T follicular helper cell (primary cell): ENCODE measurements around the gene PRX.
"Not testable (repeated sequence)": the region's sequence is repeated elsewhere in the genome, so short reads cannot be mapped to it uniquely, and the experiment has no call there.

ENCODE experiments used
- DNase-seq: peaks from one replicate; pipeline ENCODE4 v3.0.0-alpha.2; 2020; ENCODE audit warnings: low read depth
- total RNA-seq, 2 experiments: gene quantifications; one replicate each; lab custom pipeline; 2026; lab: John Stamatoyannopoulos, UW

The PRX gene, protein sequence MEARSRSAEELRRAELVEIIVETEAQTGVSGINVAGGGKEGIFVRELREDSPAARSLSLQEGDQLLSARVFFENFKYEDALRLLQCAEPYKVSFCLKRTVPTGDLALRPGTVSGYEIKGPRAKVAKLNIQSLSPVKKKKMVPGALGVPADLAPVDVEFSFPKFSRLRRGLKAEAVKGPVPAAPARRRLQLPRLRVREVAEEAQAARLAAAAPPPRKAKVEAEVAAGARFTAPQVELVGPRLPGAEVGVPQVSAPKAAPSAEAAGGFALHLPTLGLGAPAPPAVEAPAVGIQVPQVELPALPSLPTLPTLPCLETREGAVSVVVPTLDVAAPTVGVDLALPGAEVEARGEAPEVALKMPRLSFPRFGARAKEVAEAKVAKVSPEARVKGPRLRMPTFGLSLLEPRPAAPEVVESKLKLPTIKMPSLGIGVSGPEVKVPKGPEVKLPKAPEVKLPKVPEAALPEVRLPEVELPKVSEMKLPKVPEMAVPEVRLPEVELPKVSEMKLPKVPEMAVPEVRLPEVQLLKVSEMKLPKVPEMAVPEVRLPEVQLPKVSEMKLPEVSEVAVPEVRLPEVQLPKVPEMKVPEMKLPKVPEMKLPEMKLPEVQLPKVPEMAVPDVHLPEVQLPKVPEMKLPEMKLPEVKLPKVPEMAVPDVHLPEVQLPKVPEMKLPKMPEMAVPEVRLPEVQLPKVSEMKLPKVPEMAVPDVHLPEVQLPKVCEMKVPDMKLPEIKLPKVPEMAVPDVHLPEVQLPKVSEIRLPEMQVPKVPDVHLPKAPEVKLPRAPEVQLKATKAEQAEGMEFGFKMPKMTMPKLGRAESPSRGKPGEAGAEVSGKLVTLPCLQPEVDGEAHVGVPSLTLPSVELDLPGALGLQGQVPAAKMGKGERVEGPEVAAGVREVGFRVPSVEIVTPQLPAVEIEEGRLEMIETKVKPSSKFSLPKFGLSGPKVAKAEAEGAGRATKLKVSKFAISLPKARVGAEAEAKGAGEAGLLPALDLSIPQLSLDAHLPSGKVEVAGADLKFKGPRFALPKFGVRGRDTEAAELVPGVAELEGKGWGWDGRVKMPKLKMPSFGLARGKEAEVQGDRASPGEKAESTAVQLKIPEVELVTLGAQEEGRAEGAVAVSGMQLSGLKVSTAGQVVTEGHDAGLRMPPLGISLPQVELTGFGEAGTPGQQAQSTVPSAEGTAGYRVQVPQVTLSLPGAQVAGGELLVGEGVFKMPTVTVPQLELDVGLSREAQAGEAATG (N-terminal part only)
- 2.0 to 10.7 reads per million in 2 experiments for total RNA-seq

DNA sequence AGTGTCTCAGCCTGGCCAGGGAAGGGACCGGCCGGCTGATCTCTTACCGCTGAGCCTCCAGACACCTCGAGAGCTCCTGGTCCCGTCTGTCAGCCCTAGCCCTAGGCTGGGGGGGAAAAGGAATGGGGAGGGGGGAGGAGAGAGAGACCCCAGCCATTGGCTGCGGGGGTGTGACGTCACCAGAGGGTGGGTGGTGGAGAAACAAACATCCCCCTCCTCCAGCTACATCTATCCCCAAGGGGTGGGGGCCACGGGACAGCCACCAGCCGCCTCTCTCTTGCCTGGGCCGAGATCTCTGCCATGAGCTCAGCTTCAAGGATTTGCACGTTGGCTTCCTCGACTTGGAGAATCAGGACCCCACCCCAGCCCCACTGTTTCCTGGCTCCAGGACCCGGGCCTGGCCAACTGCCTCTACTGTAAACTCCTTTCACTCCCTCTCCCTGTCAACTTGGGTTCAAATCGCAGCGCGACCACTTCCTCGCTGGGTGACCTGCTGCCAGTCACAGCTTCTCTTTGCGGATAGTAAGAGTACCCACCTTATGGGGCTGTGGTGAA lies at the start of gene PRX:
Gene PRX, minus strand, starts transcription at position 88 of the 555 bp plus-strand sequence. CDS start 5,446 bp downstream, outside the sequence.
- DNase-seq, result no peak

DNA sequence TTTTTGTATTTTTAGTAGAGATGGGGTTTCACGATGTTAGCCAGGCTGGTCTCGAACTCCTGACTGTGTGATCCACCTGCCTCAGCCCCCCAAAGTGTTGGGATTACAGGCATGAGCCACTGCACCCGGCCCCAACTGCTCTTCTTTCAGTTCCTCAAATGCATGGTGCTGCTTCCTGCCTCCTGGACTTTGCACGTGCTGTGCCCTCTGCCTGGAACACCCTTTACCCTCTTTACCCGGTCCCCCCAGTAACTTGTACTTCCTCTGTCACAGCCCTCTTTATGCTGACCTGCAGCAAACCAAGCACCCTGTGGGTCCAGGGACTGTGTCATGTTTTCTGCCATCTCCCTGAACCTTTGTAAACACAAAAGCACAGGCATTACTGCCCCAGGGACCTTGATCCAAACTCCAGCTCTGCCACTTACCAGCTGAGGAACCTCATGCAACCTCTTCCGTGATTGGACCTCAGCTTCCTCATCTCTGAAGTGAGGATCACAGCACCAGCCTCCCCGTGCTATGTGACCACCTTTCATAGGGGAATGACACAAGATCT lies 48.6 kb upstream of the PRX start:
- DNase-seq, result no peak

DNA sequence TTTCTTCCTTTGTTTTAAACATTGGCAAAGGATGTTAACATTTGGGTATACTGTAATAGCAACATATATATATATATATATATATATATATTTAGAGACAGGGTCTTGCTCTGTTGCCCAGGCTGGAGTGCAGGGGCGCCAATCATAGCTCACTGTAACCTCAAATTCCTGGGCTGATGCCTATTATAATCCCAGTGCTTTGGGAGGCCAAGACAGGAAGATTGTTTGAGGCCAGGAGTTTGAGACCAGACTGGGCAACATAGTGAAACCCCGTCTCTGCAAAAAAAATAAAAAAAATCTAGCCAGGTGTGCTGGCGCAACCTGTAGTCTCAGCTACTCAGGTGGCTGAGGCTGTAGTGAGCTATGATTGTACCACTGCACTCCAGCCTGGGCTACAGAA lies 47.0 kb upstream of the PRX start:
- DNase-seq, result no peak

DNA sequence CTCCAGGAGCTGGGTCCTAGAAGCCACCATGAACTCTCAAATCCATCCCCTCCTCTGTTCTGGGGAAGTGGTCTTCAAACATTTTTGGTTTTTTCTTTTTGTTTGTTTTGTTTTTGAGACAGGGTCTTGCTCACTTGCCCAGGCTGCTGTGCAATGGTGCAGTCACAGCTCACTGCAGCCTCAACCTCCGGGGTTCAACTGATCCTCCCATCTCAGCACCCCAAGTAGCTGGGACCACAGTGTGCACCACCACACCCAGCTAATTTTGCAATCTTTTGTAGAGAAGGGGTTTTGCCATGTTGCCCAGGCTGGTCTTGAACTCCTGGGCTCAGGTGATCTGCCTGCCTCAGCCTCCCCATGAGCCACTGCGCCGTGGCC lies 45.4 kb upstream of the PRX start:
- no peak for DNase-seq

- DNase-seq, result no peak
These were observed 44.9 kb upstream of the PRX start for GRCh38 chr19:40457953-40458596.

GRCh38 chr19:40457048-40457447 lies 43.9 kb upstream of the PRX start:
- DNase-seq, result no peak

- not testable (repeated sequence) for DNase-seq
These were observed 40.8 kb upstream of the PRX start for GRCh38 chr19:40453943-40454342.

GRCh38 chr19:40453151-40453735 lies 40.1 kb upstream of the PRX start:
- DNase-seq, result no peak

DNA sequence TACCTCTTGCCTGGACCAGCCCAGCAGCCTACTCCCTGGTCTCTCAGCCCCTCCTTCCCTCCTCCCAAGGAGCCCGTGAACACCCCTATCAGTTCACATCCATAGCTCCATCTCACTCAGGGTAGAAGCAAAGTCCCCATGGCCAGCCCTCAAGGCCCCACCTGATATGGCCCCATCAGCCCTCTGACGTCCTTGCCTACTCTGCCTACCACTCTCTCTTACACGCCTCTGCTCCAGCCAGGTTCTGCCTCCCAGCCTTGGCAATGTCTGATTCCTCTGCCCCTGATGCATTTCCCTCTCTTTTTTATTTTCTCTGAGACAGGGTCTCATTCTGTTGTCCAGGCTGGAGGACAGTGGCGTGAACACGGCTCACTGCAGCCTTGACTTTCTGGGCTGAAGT lies 38.8 kb upstream of the PRX start:
- DNase-seq, result no peak

- no peak for DNase-seq
These were observed 37.5 kb upstream of the PRX start for GRCh38 chr19:40450664-40451063.

DNA sequence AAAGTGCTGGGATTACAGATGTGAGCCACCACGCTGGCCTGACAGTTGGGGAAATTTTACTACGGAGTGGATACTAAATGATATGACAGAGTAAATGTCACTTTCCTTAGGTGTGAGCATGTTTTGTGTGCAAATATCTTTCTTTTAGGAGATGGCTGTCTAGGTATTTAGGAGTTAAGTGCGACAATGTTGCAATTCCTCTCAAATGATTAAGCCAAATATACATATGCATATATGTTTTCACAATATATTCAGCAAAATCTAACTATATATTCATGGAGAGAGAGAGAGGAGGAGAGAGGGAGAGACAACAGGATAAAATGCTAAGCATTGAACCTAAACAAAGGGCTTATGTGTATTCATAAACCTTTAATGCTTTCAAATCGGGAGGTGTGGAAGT lies 36.3 kb upstream of the PRX start:
- no peak for DNase-seq

GRCh38 chr19:40446263-40446784 lies 33.1 kb upstream of the PRX start:
- no peak for DNase-seq

GRCh38 chr19:40445780-40446262 lies 32.6 kb upstream of the PRX start:
- no peak for DNase-seq

DNA sequence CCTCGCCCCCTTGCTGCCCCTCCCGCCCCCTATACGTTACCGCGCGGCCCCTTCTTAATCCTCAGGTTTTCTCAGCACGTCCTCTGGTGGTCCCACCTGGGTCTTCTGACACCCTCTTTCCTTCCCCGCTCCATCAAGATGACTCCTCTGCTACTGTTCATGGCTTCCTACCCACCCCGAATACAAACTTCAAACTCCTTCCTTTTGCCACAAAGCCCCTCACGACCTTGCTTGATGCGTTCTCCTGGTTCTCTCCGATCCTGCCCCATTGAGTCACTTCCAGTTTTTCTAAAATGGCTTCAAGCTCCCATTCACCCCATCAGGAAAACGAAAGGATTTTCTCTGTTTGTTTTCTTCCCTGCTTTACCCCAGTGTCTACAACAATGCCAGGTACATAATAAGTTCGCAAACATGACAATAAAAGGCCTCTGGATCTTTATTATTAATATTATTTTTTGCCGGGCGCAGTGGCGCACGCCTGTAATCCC lies 31.7 kb upstream of the PRX start:
- no peak for DNase-seq

DNA sequence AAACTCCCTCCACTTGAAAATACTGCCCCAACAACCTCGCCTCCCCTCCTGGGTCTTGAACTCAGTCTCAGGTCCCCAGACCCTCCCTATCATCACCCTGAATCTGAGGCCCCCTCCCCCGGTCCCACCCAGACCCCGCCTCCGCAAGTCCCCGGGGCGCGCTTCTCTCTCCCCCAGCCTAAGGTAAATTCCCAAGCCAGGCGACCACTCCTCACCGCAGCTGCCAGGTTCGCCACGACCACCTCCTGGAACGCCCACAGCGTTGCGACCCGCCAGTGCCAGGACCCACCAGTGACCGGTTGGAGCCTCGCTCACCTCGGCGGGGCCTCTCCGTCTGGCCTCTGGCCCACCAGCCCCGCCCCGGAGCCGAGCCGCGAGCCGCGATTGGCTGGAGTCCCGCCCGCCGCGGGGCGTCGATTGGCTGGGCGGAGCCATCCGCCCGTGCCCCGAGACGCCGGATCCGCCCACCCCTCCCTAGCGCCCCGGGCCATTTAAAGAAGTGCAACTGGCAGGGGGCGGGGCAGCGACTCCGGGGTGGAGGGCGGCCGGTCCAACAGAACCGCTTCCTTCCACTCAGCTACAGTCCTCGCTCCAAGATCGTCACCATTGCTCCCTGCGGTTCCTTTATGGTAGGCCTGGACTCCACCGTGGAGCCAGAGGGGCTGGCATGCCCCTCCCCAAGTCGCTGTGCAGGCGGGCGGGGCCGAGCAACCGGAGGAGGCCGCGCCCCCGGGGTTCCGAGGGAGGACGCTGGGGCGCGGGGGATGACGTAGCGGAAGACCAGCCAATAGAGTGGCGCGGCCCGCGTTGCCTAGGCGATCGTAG lies 31.0 kb upstream of the PRX start, which contains the start of gene SERTAD3:
Gene SERTAD3, minus strand, starts transcription at position 336 of the 825 bp plus-strand sequence. CDS start 2,255 bp downstream, outside the sequence.
- peak; percentile 96 for DNase-seq

GRCh38 chr19:40443131-40443999 lies 30.2 kb upstream of the PRX start:
- DNase-seq, result peak; percentile 99

- DNase-seq, result no peak
These were observed 29.4 kb upstream of the PRX start for GRCh38 chr19:40442328-40443130.
